GM18861 (cell line): ENCODE data around the gene TNFRSF4.

Source experiments
- ATAC-seq: cut with Tn5 transposase; IDR thresholded peaks from one replicate; pipeline ENCODE4 v1.9.1; 2021; ENCODE audit not compliant: unreplicated experiment

TNFRSF4 gene

GRCh38 chr1:1234180-1234808 is 20.3 kb upstream of the TNFRSF4 start:
- no peak for ATAC-seq

- ATAC-seq: no peak
These were observed 19.6 kb upstream of the TNFRSF4 start for GRCh38 chr1:1233567-1233892.

GRCh38 chr1:1232796-1233566 is 19.0 kb upstream of the TNFRSF4 start:
- no peak for ATAC-seq

- ATAC-seq: no peak
These were observed 18.3 kb upstream of the TNFRSF4 start, which contains the start of gene B3GALT6 for GRCh38 chr1:1232208-1232795. Gene B3GALT6, plus strand, starts transcription at chr1:1232237. Its CDS starts 42 bp downstream, at chr1:1232279.

- peak; percentile 85 for ATAC-seq
These were observed 17.7 kb upstream of the TNFRSF4 start, which contains the start of gene SDF4 for GRCh38 chr1:1231400-1232207. Gene SDF4, minus strand, starts transcription at chr1:1232001. Its CDS starts 3,229 bp downstream, at chr1:1228772.

GRCh38 chr1:1230656-1231399 is 16.9 kb upstream of the TNFRSF4 start:
- no peak for ATAC-seq

- no peak for ATAC-seq
These were observed 15.8 kb upstream of the TNFRSF4 start for GRCh38 chr1:1229770-1230169.

- ATAC-seq: no peak
These were observed 14.8 kb upstream of the TNFRSF4 start for GRCh38 chr1:1228596-1229321.

- no peak for ATAC-seq
These were observed 14.2 kb upstream of the TNFRSF4 start for GRCh38 chr1:1228187-1228586.

- ATAC-seq: no peak
These were observed 13.4 kb upstream of the TNFRSF4 start for GRCh38 chr1:1227386-1227785.

- ATAC-seq: no peak
These were observed 12.8 kb upstream of the TNFRSF4 start for GRCh38 chr1:1226566-1227362.

- ATAC-seq: no peak
These were observed 12.0 kb upstream of the TNFRSF4 start for GRCh38 chr1:1225913-1226312.

GRCh38 chr1:1225238-1225845 is 11.4 kb upstream of the TNFRSF4 start:
- no peak for ATAC-seq

- ATAC-seq: no peak
These were observed 9.9 kb upstream of the TNFRSF4 start for GRCh38 chr1:1223891-1224290.

- no peak for ATAC-seq
These were observed 9.4 kb upstream of the TNFRSF4 start for GRCh38 chr1:1223321-1223720.

GRCh38 chr1:1222575-1223225 is 8.7 kb upstream of the TNFRSF4 start:
- no peak for ATAC-seq

GRCh38 chr1:1221887-1222574 is 8.1 kb upstream of the TNFRSF4 start:
- ATAC-seq: no peak

- ATAC-seq: no peak
These were observed 6.2 kb upstream of the TNFRSF4 start for GRCh38 chr1:1220197-1220596.
